ENCODE data around the gene OR10X1. TPM values are rescaled to one million over a fixed set of nuclear protein-coding genes. Genes with fewer than 3 reads are reported as not detected.

The OR10X1 gene
- total RNA-seq, 1 donor from 2014 or later: not detected

DNA sequence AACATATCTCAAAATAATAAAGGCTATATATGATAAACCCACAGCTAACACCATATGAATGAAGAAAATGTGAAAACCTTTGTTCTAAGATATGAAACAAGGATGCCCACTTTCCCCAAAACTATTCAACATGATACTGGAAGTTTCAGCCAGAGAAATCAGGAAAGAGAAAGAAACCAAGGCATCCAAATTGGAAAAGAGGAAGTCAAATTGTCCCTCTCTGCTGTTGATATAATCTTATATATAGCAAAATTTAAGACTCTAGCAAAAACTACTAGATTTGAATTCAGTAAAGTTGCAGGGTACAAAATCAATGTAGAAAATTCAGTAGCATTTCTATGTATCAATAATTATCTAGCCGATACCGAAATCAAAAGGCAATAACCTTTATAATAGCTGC is 21.0 kb upstream of the OR10X1 start:
- no peak for DNase-seq (ENCODE audit: low spot score)
- H3K9me3 Mint-ChIP-seq (ENCODE audit: unreplicated experiment): peaks cover 6% of the 10 kb centered on the region
- TF ChIP-seq, protein P1, sequence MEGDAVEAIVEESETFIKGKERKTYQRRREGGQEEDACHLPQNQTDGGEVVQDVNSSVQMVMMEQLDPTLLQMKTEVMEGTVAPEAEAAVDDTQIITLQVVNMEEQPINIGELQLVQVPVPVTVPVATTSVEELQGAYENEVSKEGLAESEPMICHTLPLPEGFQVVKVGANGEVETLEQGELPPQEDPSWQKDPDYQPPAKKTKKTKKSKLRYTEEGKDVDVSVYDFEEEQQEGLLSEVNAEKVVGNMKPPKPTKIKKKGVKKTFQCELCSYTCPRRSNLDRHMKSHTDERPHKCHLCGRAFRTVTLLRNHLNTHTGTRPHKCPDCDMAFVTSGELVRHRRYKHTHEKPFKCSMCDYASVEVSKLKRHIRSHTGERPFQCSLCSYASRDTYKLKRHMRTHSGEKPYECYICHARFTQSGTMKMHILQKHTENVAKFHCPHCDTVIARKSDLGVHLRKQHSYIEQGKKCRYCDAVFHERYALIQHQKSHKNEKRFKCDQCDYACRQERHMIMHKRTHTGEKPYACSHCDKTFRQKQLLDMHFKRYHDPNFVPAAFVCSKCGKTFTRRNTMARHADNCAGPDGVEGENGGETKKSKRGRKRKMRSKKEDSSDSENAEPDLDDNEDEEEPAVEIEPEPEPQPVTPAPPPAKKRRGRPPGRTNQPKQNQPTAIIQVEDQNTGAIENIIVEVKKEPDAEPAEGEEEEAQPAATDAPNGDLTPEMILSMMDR (IDR thresholded peaks at IDR 0.05; ENCODE audit: unreplicated experiment): no peak
- H3K4me1 Mint-ChIP-seq (ENCODE audit: unreplicated experiment): no peaks in the 10 kb centered on the region
- H3K27me3 Mint-ChIP-seq (ENCODE audit: unreplicated experiment): peaks cover 1% of the 10 kb centered on the region
- H3K36me3 Mint-ChIP-seq (ENCODE audit: low read depth, unreplicated experiment): peaks cover 7% of the 10 kb centered on the region
- no peak overlapping the region for H3K4me3 Mint-ChIP-seq (ENCODE audit: unreplicated experiment)
- H3K27ac Mint-ChIP-seq (ENCODE audit: unreplicated experiment): no peak overlapping the region

DNA sequence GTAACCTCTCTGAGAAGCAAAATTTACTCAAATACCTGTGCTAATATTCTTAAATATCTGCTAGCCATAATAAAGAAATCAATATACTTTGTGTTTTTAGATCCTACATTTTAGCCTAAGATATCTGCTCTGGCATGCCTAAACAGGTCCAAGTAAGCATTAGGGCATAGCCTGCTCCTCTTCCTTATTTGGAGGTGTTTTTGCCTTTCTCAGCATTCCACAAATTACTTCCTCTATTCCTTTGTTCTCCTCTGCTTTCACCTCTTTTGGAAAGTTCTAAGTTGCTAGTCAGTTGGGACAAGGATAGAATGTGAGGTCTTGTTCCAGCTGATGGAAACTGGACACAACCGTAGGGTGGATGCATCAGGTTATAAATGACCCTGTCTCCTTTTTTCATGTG is 7.2 kb upstream of the OR10X1 start:
- Mint-ChIP-seq H3K27ac (ENCODE audit: unreplicated experiment) (no peak overlapping the region), H3K4me3 (ENCODE audit: unreplicated experiment) (no peak overlapping the region), H3K36me3 (ENCODE audit: low read depth, unreplicated experiment) (peaks cover 3% of the 10 kb centered on the region), H3K27me3 (ENCODE audit: unreplicated experiment) (no peaks in the 10 kb centered on the region), H3K9me3 (ENCODE audit: unreplicated experiment) (no peaks in the 10 kb centered on the region), H3K4me1 (ENCODE audit: unreplicated experiment) (peaks cover 4% of the 10 kb centered on the region)
- DNase-seq (ENCODE audit: low spot score): no peak
- TF ChIP-seq, protein P1 (IDR thresholded peaks at IDR 0.05; ENCODE audit: unreplicated experiment): no peak

DNA sequence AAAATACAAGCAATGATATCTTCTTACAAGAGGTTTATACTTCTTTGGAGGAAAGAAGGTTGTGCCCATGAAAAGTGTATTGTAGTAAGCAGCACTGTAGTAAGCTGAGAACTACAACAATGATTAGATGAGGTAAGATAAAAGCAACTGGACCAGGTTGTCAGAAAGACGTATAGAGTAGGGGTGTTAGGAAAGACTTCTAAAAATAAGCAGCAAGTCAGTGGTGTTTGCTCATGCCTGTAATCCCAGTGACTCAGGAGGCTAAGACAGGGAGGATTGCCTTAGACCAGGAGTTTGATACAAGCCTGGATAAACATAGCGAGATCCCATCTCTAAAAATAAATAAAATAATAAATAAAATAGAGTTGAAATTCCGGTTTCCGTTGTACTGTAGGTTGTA is 4.3 kb upstream of the OR10X1 start:
- TF ChIP-seq, protein P1 (IDR thresholded peaks at IDR 0.05; ENCODE audit: unreplicated experiment): no peak
- no peak overlapping the region for H3K27ac Mint-ChIP-seq (ENCODE audit: unreplicated experiment)
- no peak overlapping the region for H3K4me3 Mint-ChIP-seq (ENCODE audit: unreplicated experiment)
- DNase-seq (ENCODE audit: low spot score): no peak
- H3K4me1 Mint-ChIP-seq (ENCODE audit: unreplicated experiment): peaks cover 4% of the 10 kb centered on the region
- H3K36me3 Mint-ChIP-seq (ENCODE audit: low read depth, unreplicated experiment): peaks cover 3% of the 10 kb centered on the region
- no peaks in the 10 kb centered on the region for H3K27me3 Mint-ChIP-seq (ENCODE audit: unreplicated experiment)
- no peaks in the 10 kb centered on the region for H3K9me3 Mint-ChIP-seq (ENCODE audit: unreplicated experiment)

DNA sequence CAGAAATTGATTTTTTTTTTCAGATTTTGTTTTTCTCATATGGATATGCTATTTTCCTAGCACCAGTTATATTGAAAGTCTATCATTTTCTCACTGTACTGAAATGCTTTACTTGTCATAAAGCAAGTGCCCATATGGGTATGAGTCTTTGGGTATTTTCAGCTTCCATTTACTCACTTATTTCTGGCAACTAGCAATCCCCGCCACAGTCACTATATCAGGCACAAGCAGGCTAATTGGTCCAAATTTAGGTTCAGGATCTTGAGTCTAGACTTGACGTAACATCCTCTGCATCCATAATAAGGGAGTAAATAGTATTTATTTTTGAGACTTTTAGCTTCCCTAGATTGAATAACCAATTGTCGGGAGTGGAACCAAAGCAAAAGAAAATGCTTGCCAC is 2.1 kb downstream of the OR10X1 start:
- Mint-ChIP-seq H3K4me3 (ENCODE audit: unreplicated experiment) (no peak overlapping the region), H3K4me1 (ENCODE audit: unreplicated experiment) (no peaks in the 10 kb centered on the region), H3K27ac (ENCODE audit: unreplicated experiment) (no peak overlapping the region), H3K9me3 (ENCODE audit: unreplicated experiment) (no peaks in the 10 kb centered on the region), H3K27me3 (ENCODE audit: unreplicated experiment) (no peaks in the 10 kb centered on the region), H3K36me3 (ENCODE audit: low read depth, unreplicated experiment) (no peaks in the 10 kb centered on the region)
- TF ChIP-seq, protein P1 (IDR thresholded peaks at IDR 0.05; ENCODE audit: unreplicated experiment): no peak
- no peak for DNase-seq (ENCODE audit: low spot score)

DNA sequence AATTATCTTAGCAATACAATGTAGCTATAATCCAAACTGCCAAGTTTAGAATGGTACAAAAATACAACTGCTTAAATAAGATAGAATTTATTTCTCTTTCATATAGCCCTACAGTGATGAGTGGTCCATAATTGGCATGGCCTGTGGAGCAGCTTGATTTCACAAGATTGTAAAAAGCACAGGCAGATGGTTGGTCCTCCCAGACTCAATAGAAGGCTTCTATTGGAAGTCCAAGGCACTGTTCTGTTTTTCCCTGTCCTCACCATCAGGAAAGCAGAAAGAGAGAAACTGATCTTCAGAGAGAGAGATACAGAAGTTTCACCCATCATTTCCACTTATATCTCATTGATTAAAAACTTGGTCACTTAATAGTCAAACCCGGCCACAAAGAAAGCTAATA is 7.5 kb downstream of the OR10X1 start:
- Mint-ChIP-seq H3K4me1 (ENCODE audit: unreplicated experiment) (no peaks in the 10 kb centered on the region), H3K9me3 (ENCODE audit: unreplicated experiment) (no peaks in the 10 kb centered on the region), H3K27me3 (ENCODE audit: unreplicated experiment) (no peaks in the 10 kb centered on the region), H3K36me3 (ENCODE audit: low read depth, unreplicated experiment) (no peaks in the 10 kb centered on the region), H3K27ac (ENCODE audit: unreplicated experiment) (no peak overlapping the region), H3K4me3 (ENCODE audit: unreplicated experiment) (no peak overlapping the region)
- DNase-seq (ENCODE audit: low spot score): no peak
- TF ChIP-seq, protein P1 (IDR thresholded peaks at IDR 0.05; ENCODE audit: unreplicated experiment): no peak

Measured in endothelial cell (in vitro differentiated cells).